LNCaP clone FGC (cell line): ENCODE data around the gene CNEP1R1.

ENCODE experiments used
- DNase-seq: peaks from one replicate; pipeline ENCODE4 v3.0.0-alpha.2; 2011; ENCODE audit warnings: low read depth
- H3K4me3 ChIP-seq: 2 replicates; pipeline ENCODE4 v1.5.1; 2011; ENCODE audit warnings: mild to moderate bottlenecking, low read depth, low read length, control low read depth
- CTCF ChIP-seq: IDR thresholded peaks from 2 replicates; pipeline ENCODE4 v1.5.1; 2012; ENCODE audit warnings: mild to moderate bottlenecking; ENCODE audit not compliant: control insufficient read depth, insufficient read depth; ENCODE audit errors: extremely low read depth

CNEP1R1 gene

GRCh38 chr16:49992825-49993224, 32.2 kb upstream of the CNEP1R1 start:
- no peak overlapping the region for H3K4me3 ChIP-seq
- no peak for TF ChIP-seq CTCF
- no peak for DNase-seq

GRCh38 chr16:49993579-49993978, 31.4 kb upstream of the CNEP1R1 start:
- no peak for TF ChIP-seq CTCF
- H3K4me3 ChIP-seq, result no peak overlapping the region
- no peak for DNase-seq

- no peak for DNase-seq
- no peak overlapping the region for H3K4me3 ChIP-seq
- TF ChIP-seq CTCF, result no peak
These were observed 31.0 kb upstream of the CNEP1R1 start for GRCh38 chr16:49994006-49994405.

- no peak overlapping the region for H3K4me3 ChIP-seq
- no peak for DNase-seq
- no peak for TF ChIP-seq CTCF
These were observed 29.3 kb upstream of the CNEP1R1 start for GRCh38 chr16:49995720-49996119.

GRCh38 chr16:49997721-49998251, 27.2 kb upstream of the CNEP1R1 start:
- no peak for DNase-seq
- no peak for TF ChIP-seq CTCF
- H3K4me3 ChIP-seq, result no peak overlapping the region

- no peak overlapping the region for H3K4me3 ChIP-seq
- no peak for TF ChIP-seq CTCF
- DNase-seq, result no peak
These were observed 26.0 kb upstream of the CNEP1R1 start for GRCh38 chr16:49998991-49999390.

- DNase-seq, result no peak
- H3K4me3 ChIP-seq, result no peak overlapping the region
- TF ChIP-seq CTCF, result no peak
These were observed 23.9 kb upstream of the CNEP1R1 start for GRCh38 chr16:50001144-50001543.
